HFF-Myc (cell line): ENCODE data around the gene SYT1.

ENCODE experiments used
- DNase-seq: peaks from one replicate; pipeline ENCODE4 v3.0.0-alpha.2; 2011; ENCODE audit warnings: low read depth; ENCODE audit errors: extremely low read depth
- H3K4me3 ChIP-seq: replicated peaks from 2 replicates; pipeline ENCODE4 v1.5.1; 2011; ENCODE audit warnings: low read depth, mild to moderate bottlenecking, control low read depth, low read length
- TF ChIP-seq, protein P1 (sequence below): IDR thresholded peaks from 2 replicates; pipeline ENCODE4 v1.5.1; 2012; ENCODE audit warnings: mild to moderate bottlenecking, low read depth, low read length, control low read depth; ENCODE audit errors: missing control alignments

SYT1 gene

DNA sequence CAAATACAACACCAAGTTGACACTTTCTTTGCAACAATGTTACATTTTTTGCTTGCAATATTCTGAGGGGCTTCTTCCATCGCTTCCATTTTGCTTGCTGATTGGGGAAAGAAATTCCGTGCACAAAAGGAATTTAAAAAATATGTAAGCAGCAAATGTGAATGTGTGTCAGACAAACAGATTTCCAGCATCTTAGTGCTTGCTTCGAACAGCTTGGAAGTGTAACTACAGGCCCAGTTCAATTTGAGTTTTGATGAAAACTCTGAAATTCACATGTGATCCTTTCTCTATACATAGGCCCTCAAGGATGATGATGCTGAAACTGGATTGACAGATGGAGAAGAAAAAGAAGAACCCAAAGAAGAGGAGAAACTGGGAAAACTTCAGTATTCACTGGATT lies 427.1 kb downstream of the SYT1 start:
- no peak for DNase-seq
- TF ChIP-seq, protein P1, sequence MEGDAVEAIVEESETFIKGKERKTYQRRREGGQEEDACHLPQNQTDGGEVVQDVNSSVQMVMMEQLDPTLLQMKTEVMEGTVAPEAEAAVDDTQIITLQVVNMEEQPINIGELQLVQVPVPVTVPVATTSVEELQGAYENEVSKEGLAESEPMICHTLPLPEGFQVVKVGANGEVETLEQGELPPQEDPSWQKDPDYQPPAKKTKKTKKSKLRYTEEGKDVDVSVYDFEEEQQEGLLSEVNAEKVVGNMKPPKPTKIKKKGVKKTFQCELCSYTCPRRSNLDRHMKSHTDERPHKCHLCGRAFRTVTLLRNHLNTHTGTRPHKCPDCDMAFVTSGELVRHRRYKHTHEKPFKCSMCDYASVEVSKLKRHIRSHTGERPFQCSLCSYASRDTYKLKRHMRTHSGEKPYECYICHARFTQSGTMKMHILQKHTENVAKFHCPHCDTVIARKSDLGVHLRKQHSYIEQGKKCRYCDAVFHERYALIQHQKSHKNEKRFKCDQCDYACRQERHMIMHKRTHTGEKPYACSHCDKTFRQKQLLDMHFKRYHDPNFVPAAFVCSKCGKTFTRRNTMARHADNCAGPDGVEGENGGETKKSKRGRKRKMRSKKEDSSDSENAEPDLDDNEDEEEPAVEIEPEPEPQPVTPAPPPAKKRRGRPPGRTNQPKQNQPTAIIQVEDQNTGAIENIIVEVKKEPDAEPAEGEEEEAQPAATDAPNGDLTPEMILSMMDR, result no peak
- H3K4me3 ChIP-seq, result no peak overlapping the region

DNA sequence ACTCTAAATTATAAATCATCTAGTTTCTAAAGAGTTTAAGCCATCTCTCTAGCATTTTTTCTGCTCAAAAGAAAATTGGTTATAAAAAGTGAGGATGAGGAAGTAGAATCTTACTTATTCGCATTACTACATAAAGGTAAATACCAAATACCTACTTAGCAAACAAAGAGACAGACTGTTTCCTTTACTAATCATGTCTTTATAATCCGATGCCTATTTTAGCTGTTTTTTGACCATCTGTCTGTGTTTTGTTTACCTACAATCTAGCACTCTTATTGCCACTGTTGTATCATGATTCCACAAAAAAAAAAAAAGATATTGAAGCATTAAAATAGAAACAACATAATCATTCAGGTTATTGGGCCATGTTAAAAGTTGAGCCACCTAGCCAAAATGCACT lies 430.0 kb downstream of the SYT1 start:
- DNase-seq, result no peak
- TF ChIP-seq, protein P1, result no peak
- no peak overlapping the region for H3K4me3 ChIP-seq

DNA sequence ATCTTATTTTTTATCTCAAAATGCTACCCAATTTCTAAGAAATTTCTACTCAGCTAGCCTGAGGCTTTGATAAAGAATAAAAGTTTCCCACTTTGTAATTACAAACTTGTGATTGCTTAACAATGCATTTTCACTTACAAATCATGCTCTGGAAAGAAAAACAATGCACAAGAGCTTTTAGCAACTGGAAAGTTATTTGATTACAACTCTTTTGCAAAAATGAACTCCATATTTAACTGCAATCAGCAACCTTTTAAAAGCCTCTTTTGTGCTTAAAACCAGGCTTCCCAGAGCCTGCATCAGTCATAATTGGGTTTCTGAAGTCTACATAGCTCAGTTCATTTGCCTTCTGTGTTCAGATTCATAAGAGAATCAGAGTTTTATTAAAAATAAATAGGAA lies 431.0 kb downstream of the SYT1 start:
- DNase-seq, result no peak
- H3K4me3 ChIP-seq, result no peak overlapping the region
- TF ChIP-seq, protein P1, result no peak

DNA sequence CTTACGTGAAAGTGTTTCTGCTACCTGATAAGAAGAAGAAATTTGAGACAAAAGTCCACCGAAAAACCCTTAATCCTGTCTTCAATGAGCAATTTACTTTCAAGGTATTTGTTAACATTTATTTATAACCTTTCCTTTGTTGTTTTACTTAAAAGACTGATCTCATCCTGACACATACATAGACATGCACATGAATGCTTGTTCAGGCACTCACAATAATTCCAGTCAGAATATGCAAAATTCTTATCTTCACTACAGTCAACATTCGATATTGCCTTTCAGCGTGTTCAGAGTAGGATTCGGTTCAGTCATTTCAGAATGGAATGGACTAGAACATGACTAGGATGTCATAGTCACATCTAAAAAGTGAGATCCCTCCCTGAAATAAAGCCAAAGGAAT lies 431.6 kb downstream of the SYT1 start:
- no peak for DNase-seq
- TF ChIP-seq, protein P1, result no peak

DNA sequence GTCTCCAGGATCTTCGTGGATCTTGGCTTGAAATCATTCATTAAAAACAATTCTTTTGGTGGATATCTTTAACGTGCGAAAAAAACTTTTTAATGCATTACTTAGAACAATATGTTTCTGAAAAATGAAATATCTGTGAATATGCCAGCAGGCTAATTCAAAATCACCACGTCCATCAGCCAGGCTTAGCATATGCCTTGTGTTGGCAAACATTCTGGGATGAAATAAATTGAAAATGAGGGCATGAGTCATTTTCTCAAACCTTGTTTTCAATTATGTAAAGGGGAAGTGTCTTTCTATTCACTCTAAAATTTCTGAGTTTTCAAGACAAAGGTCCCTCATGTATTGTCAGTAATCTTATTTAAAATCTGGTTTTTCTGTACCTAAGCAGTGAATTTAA lies 432.3 kb downstream of the SYT1 start:
- TF ChIP-seq, protein P1, result no peak
- no peak for DNase-seq
- no peak overlapping the region for H3K4me3 ChIP-seq

More for the DNA sequence above, 431.6 kb downstream of the SYT1 start:
- no peak overlapping the region for H3K4me3 ChIP-seq

DNA sequence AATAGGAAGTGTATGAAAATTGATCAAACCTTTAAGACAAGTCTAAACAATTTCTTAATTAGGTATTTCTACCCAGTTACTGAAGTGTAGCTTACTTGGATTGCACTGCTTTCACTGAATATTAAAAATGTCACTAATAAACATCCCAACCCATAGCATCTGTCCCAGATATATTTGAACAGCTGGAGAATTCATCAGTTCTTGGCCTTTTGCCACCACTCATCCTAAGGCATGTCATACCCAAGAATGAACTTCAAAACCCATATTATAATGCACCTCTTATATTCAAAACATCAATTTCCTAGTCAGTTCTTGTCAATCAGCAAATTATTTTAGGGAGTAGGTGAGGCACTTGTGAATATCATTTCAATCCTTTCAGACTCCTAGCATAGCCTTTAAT lies 433.9 kb downstream of the SYT1 start:
- TF ChIP-seq, protein P1, result no peak
- no peak overlapping the region for H3K4me3 ChIP-seq
- DNase-seq, result no peak

DNA sequence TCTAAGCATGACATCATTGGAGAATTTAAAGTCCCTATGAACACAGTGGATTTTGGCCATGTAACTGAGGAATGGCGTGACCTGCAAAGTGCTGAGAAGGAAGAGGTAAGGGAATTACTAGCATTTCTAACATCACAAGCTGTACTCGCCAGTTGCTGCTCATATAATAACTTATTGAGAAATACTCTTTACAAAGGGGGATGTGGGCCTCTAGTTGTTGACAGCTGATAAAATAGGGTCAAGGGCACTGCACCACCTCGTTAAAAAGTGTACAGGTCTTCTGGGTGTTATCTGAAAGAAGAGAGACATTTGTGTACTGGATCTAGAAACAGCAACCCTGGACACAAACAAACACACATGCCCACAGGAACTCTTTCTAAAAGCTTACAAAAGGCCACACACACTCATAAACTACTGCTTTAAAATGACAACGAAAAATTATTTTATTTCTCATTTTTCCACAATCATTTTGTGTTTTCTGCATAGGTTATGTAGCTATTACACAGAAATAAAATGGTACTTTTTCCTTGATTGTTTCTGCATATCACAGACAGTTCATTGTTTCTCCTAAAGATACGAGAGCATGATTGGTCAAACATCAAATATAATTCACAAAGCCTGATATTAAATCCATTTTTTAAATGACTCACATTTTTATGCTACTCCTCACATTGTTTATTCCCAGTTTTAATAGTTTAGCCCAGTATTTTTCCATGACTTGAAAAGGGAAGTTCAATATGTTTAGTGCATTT lies 435.0 kb downstream of the SYT1 start:
- DNase-seq, result no peak
- TF ChIP-seq, protein P1, result no peak
- no peak overlapping the region for H3K4me3 ChIP-seq
